Stimulated activated CD8-positive, alpha-beta memory T cell treated with anti-CD3 and anti-CD28 coated beads, Interleukin-15, amount 100 ng/mL, for 48 hours (primary cell): ENCODE measurements around the gene ZNF483.
"Not testable (repeated sequence)": the region's sequence is repeated elsewhere in the genome, so short reads cannot be mapped to it uniquely, and the experiment has no call there.

ENCODE experiments used
- DNase-seq, 2 donors: peaks; one replicate each; pipeline ENCODE4 v3.0.0-alpha.2; 2020; ENCODE audit warnings: low read depth in 2 of 2

Gene ZNF483

GRCh38 chr9:111610149-111610548, 85.2 kb downstream of the ZNF483 start:
- DNase-seq, result no peak

GRCh38 chr9:111610845-111611244, 85.9 kb downstream of the ZNF483 start:
- DNase-seq, result no peak

- no peak for DNase-seq
Measured at GRCh38 chr9:111613436-111614040, 88.6 kb downstream of the ZNF483 start.

GRCh38 chr9:111615928-111616327, 90.9 kb downstream of the ZNF483 start:
- DNase-seq, result no peak

GRCh38 chr9:111617349-111617748, 92.4 kb downstream of the ZNF483 start:
- DNase-seq, result not testable (repeated sequence)

GRCh38 chr9:111621895-111622480, 97.0 kb downstream of the ZNF483 start:
- no peak for DNase-seq

GRCh38 chr9:111622626-111623025, 97.6 kb downstream of the ZNF483 start:
- DNase-seq, result no peak
